ENCODE results near the gene CRTAP. TPM values are rescaled to one million over a fixed set of nuclear protein-coding genes. Genes with fewer than 3 reads are reported as not detected.

Gene CRTAP
- total and polyA plus RNA-seq, 8 donors = 17.6 to 71.0 (median 25.6) TPM

- FAIRE-seq = no peak
- no peaks in the 10 kb centered on the region for H3K27me3 ChIP-seq
- H3K27ac ChIP-seq = no peak overlapping the region
- no peaks in the 10 kb centered on the region for H3K36me3 ChIP-seq
- no peak overlapping the region for H3K4me3 ChIP-seq
- 87 to 88% methylated on average over 5 to 6 of the region's 6 CpGs for WGBS, 2 donors
- TF ChIP-seq CTCF (IDR thresholded peaks at IDR 0.05) = no peak
- H3K4me1 ChIP-seq = no peaks in the 10 kb centered on the region
- no peak for DNase-seq
- intact Hi-C loops (cut with DNase I) = loop anchor here in 1 of 3 donors (10.0 kb wide), 1 partner anchor 225 kb away; no protein-coding TSS in a partner anchor
- peak in 1 of 4 donors; percentile 17 for ATAC-seq
- no peaks in the 10 kb centered on the region for H3K9me3 ChIP-seq
Measured at GRCh38 chr3:33149342-33149741, 35.5 kb downstream of the CRTAP start.

- no peak for ATAC-seq
- no peak for TF ChIP-seq CTCF (IDR thresholded peaks at IDR 0.05)
- no peaks in the 10 kb centered on the region for H3K9me3 ChIP-seq
- FAIRE-seq = no peak
- no peaks in the 10 kb centered on the region for H3K27me3 ChIP-seq
- DNase-seq = no peak
- no peaks in the 10 kb centered on the region for H3K4me1 ChIP-seq
- no peak overlapping the region for H3K4me3 ChIP-seq
- WGBS, 2 donors = 80 to 89% methylated on average over 19 of the region's 19 CpGs
- no peaks in the 10 kb centered on the region for H3K36me3 ChIP-seq
- intact Hi-C loops (cut with DNase I) = no loop called here
- H3K27ac ChIP-seq = no peak overlapping the region
Measured at GRCh38 chr3:33152363-33153360, 38.8 kb downstream of the CRTAP start.

- intact Hi-C loops (cut with DNase I) = no loop called here
- H3K36me3 ChIP-seq = no peaks in the 10 kb centered on the region
- H3K27me3 ChIP-seq = no peaks in the 10 kb centered on the region
- no peaks in the 10 kb centered on the region for H3K9me3 ChIP-seq
- no peaks in the 10 kb centered on the region for H3K4me1 ChIP-seq
- no peak for TF ChIP-seq CTCF (IDR thresholded peaks at IDR 0.05)
- no peak overlapping the region for H3K27ac ChIP-seq
- ATAC-seq (no peak), DNase-seq (no peak), FAIRE-seq (no peak)
- H3K4me3 ChIP-seq = no peak overlapping the region
- WGBS, 2 donors = 69 to 76% methylated on average over 4 of the region's 4 CpGs
Measured at GRCh38 chr3:33153782-33154181, 40.0 kb downstream of the CRTAP start.

- Histone ChIP-seq H3K4me3 (no peak overlapping the region), H3K4me1 (no peaks in the 10 kb centered on the region), H3K27ac (no peak overlapping the region), H3K27me3 (no peaks in the 10 kb centered on the region), H3K9me3 (no peaks in the 10 kb centered on the region), H3K36me3 (no peaks in the 10 kb centered on the region)
- WGBS, 2 donors = 75 to 81% methylated on average over 3 of the region's 3 CpGs
- ATAC-seq (no peak), DNase-seq (no peak), FAIRE-seq (no peak)
- TF ChIP-seq CTCF (IDR thresholded peaks at IDR 0.05) = no peak
- intact Hi-C loops (cut with DNase I) = no loop called here
Measured at GRCh38 chr3:33155301-33155700, 41.5 kb downstream of the CRTAP start.

GRCh38 chr3:33159234-33159633, 45.4 kb downstream of the CRTAP start:
- Histone ChIP-seq H3K4me1 (no peaks in the 10 kb centered on the region), H3K36me3 (no peaks in the 10 kb centered on the region), H3K4me3 (no peak overlapping the region), H3K27ac (no peak overlapping the region), H3K27me3 (no peaks in the 10 kb centered on the region), H3K9me3 (no peaks in the 10 kb centered on the region)
- intact Hi-C loops (cut with DNase I) = no loop called here
- TF ChIP-seq CTCF (IDR thresholded peaks at IDR 0.05) = no peak
- ATAC-seq (no peak), FAIRE-seq (no peak), DNase-seq (no peak)
- WGBS, 2 donors = 79 to 91% methylated on average over 4 of the region's 4 CpGs
